ENCODE measurements around the gene C19orf73. TPM values are rescaled to one million over a fixed set of nuclear protein-coding genes. Genes with fewer than 3 reads are reported as not detected.

The C19orf73 gene
- total RNA-seq, 3 donors from 2014 or later (not counting 1 experiment from before 2014, with no cell fraction given) = 2.3 to 2.7 (median 2.7) TPM

DNA sequence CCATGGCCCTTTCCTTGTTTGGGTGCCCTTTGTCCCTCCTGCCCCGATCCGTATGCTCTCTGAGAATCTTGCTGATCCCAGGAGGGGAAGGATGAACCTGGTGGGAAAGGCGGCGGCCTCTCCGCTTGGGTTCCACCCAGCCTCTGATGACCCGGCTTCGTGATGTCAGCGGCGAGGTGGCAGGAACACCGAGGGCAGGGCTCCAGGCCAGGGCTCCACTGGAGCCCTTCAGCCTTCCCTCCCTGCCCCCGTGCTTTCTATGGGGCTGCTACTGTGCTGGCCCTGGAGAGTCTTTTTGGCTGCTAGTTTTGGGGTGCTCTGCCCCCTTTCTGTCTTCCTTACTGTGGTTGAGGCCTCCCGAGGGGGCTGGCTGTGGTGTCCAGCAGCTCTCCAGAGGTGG, 16.6 kb downstream of the C19orf73 start:
- H3K27me3 ChIP-seq (ENCODE audit: control insufficient read depth, insufficient read depth, low read length) = no peaks in the 10 kb centered on the region
- no peaks in the 10 kb centered on the region for H3K27me3 Mint-ChIP-seq (ENCODE audit: low read depth in 2 of 2)
- H3K4me1 Mint-ChIP-seq = peaks cover 12 to 34% of the 10 kb centered on the region in 2 donors
- H3K4me3 Mint-ChIP-seq = no peak overlapping the region
- peaks cover 75% of the 10 kb centered on the region for H3K36me3 ChIP-seq (ENCODE audit: control insufficient read depth, insufficient read depth, low read length)
- TF ChIP-seq, protein P1, sequence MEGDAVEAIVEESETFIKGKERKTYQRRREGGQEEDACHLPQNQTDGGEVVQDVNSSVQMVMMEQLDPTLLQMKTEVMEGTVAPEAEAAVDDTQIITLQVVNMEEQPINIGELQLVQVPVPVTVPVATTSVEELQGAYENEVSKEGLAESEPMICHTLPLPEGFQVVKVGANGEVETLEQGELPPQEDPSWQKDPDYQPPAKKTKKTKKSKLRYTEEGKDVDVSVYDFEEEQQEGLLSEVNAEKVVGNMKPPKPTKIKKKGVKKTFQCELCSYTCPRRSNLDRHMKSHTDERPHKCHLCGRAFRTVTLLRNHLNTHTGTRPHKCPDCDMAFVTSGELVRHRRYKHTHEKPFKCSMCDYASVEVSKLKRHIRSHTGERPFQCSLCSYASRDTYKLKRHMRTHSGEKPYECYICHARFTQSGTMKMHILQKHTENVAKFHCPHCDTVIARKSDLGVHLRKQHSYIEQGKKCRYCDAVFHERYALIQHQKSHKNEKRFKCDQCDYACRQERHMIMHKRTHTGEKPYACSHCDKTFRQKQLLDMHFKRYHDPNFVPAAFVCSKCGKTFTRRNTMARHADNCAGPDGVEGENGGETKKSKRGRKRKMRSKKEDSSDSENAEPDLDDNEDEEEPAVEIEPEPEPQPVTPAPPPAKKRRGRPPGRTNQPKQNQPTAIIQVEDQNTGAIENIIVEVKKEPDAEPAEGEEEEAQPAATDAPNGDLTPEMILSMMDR (IDR thresholded peaks at IDR 0.05) = no peak
- DNase-seq (no peak), ATAC-seq (no peak)
- H3K27ac ChIP-seq (ENCODE audit: low read length) = no peak overlapping the region
- no peak overlapping the region for H3K27ac Mint-ChIP-seq
- H3K4me3 ChIP-seq (ENCODE audit: low read length) = no peak overlapping the region
- 96% methylated on average over 12 of the region's 12 CpGs for WGBS (ENCODE audit: insufficient coverage)
- intact Hi-C loops (cut with micrococcal nuclease) = no loop called here
- no peaks in the 10 kb centered on the region for H3K9me3 ChIP-seq (ENCODE audit: control insufficient read depth, insufficient read depth, low read length)
- no peaks in the 10 kb centered on the region for H3K9me3 Mint-ChIP-seq
- no peaks in the 10 kb centered on the region for H3K4me1 ChIP-seq (ENCODE audit: control insufficient read depth, insufficient read depth, low read length)
- H3K36me3 Mint-ChIP-seq = peaks cover 9% of the 10 kb centered on the region

DNA sequence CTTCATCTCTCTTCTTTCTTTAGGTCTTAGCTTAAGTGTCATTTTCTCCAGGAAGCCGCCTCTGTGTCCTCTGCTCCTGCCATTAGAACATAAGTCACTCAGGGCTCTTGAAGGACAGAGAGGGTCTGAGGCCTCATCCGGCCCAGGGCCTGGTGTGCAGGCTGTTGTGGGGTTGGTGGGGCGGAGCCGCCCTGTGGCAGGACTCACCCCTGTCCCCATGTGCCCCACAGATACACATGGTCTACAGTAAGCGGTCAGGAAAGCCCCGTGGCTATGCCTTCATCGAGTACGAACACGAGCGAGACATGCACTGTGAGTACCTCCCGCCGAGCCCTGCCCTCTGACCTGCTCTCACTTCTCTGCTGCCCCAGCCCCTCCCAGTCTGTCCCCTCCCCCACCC, 17.8 kb downstream of the C19orf73 start:
- 94% methylated on average over 12 of the region's 12 CpGs for WGBS (ENCODE audit: insufficient coverage)
- TF ChIP-seq, protein P1 (IDR thresholded peaks at IDR 0.05) = no peak
- H3K27ac Mint-ChIP-seq = peak overlapping the region in 1 of 2 donors; percentile 25

DNA sequence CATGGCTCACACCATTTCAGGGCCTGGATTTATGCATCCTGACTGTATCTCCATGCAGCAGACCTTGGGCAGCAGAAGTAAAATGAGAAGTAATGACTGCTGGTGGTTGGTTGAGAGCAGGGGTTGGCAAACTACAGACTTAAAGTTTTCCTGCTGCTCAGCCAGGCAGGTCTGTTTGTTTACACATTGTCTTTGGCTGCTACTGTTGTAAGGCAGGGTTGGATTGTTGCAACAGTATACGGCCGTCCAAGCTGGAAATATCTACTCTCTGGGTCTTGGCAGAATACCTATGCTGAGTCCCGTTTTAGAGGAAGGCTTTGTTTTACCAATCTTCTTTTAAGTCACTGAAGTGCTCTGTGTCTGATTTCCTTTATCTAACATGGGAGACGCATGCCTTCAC, 20.1 kb downstream of the C19orf73 start:
- ATAC-seq (no peak), DNase-seq (no peak)
- H3K9me3 Mint-ChIP-seq = no peaks in the 10 kb centered on the region
- H3K27me3 Mint-ChIP-seq (ENCODE audit: low read depth in 2 of 2) = no peaks in the 10 kb centered on the region
- Histone ChIP-seq H3K4me1 (ENCODE audit: control insufficient read depth, insufficient read depth, low read length) (no peaks in the 10 kb centered on the region), H3K9me3 (ENCODE audit: control insufficient read depth, insufficient read depth, low read length) (no peaks in the 10 kb centered on the region), H3K27ac (ENCODE audit: low read length) (no peak overlapping the region), H3K27me3 (ENCODE audit: control insufficient read depth, insufficient read depth, low read length) (no peaks in the 10 kb centered on the region), H3K4me3 (ENCODE audit: low read length) (no peak overlapping the region), H3K36me3 (ENCODE audit: control insufficient read depth, insufficient read depth, low read length) (peaks cover 61% of the 10 kb centered on the region)
- 98% methylated on average over 4 of the region's 4 CpGs for WGBS (ENCODE audit: insufficient coverage)
- H3K4me3 Mint-ChIP-seq = no peak overlapping the region
- TF ChIP-seq, protein P1 (IDR thresholded peaks at IDR 0.05) = no peak
- no peaks in the 10 kb centered on the region for H3K36me3 Mint-ChIP-seq
- no peak overlapping the region for H3K27ac Mint-ChIP-seq
- H3K4me1 Mint-ChIP-seq = peaks cover 0 to 16% of the 10 kb centered on the region in 2 donors
- intact Hi-C loops (cut with micrococcal nuclease) = no loop called here

More for the DNA sequence above, 17.8 kb downstream of the C19orf73 start:
- H3K27me3 Mint-ChIP-seq (ENCODE audit: low read depth in 2 of 2) = no peaks in the 10 kb centered on the region
- H3K36me3 ChIP-seq (ENCODE audit: control insufficient read depth, insufficient read depth, low read length) = peaks cover 73% of the 10 kb centered on the region
- no peaks in the 10 kb centered on the region for H3K9me3 Mint-ChIP-seq
- H3K9me3 ChIP-seq (ENCODE audit: control insufficient read depth, insufficient read depth, low read length) = no peaks in the 10 kb centered on the region
- no peak overlapping the region for H3K4me3 Mint-ChIP-seq
- H3K27me3 ChIP-seq (ENCODE audit: control insufficient read depth, insufficient read depth, low read length) = no peaks in the 10 kb centered on the region
- H3K4me1 Mint-ChIP-seq = peaks cover 5 to 23% of the 10 kb centered on the region in 2 donors
- DNase-seq = no peak
- no peaks in the 10 kb centered on the region for H3K36me3 Mint-ChIP-seq
- no peak overlapping the region for H3K4me3 ChIP-seq (ENCODE audit: low read length)
- no peak for ATAC-seq
- H3K4me1 ChIP-seq (ENCODE audit: control insufficient read depth, insufficient read depth, low read length) = no peaks in the 10 kb centered on the region
- H3K27ac ChIP-seq (ENCODE audit: low read length) = no peak overlapping the region
- intact Hi-C loops (cut with micrococcal nuclease) = no loop called here

Measured in natural killer cell (primary cell).